GM19239 (cell line): Measurements from ENCODE around the gene ATP6V1B1.
A peak's percentile ranks its signal among the peaks of the same experiment; 100 is the strongest.
"Not testable (repeated sequence)": the region's sequence is repeated elsewhere in the genome, so short reads cannot be mapped to it uniquely, and the experiment has no call there.

ENCODE experiments used
- DNase-seq: peaks from one replicate; pipeline ENCODE4 v3.0.0; 2011; ENCODE audit warnings: low spot score; ENCODE audit not compliant: insufficient read length
- FAIRE-seq: peaks from 2 replicates; lab custom pipeline; 2011; peaks lifted over from hg19 to GRCh38; lab: Jason Lieb, UNC

The ATP6V1B1 gene

GRCh38 chr2:70984576-70985282 lies 49.0 kb downstream of the ATP6V1B1 start:
- no peak for FAIRE-seq

GRCh38 chr2:70985283-70985688 lies 49.6 kb downstream of the ATP6V1B1 start:
- no peak for FAIRE-seq

More at GRCh38 chr2:70984576-70985282, 49.0 kb downstream of the ATP6V1B1 start:
- DNase-seq, result peak; percentile 82

GRCh38 chr2:70985956-70986355 lies 50.3 kb downstream of the ATP6V1B1 start:
- no peak for DNase-seq
- FAIRE-seq, result no peak

More at GRCh38 chr2:70985283-70985688, 49.6 kb downstream of the ATP6V1B1 start:
- no peak for DNase-seq

GRCh38 chr2:70986499-70987189 lies 50.9 kb downstream of the ATP6V1B1 start:
- no peak for FAIRE-seq
- no peak for DNase-seq

GRCh38 chr2:70987386-70987785 lies 51.7 kb downstream of the ATP6V1B1 start:
- FAIRE-seq (no peak), DNase-seq (no peak)

GRCh38 chr2:70988151-70988550 lies 52.5 kb downstream of the ATP6V1B1 start:
- no peak for FAIRE-seq
- no peak for DNase-seq

GRCh38 chr2:70988726-70989648 lies 53.3 kb downstream of the ATP6V1B1 start:
- FAIRE-seq, result no peak

GRCh38 chr2:70990216-70990615 lies 54.5 kb downstream of the ATP6V1B1 start:
- no peak for DNase-seq
- FAIRE-seq, result no peak

More at GRCh38 chr2:70988726-70989648, 53.3 kb downstream of the ATP6V1B1 start:
- no peak for DNase-seq

GRCh38 chr2:70991142-70991541 lies 55.4 kb downstream of the ATP6V1B1 start:
- DNase-seq, result no peak
- no peak for FAIRE-seq

- FAIRE-seq (no peak), DNase-seq (no peak)
Measured at GRCh38 chr2:70991742-70992141, 56.0 kb downstream of the ATP6V1B1 start.

GRCh38 chr2:70992945-70993853 lies 57.5 kb downstream of the ATP6V1B1 start:
- FAIRE-seq, result no peak
- DNase-seq, result no peak

- FAIRE-seq (no peak), DNase-seq (no peak)
Measured at GRCh38 chr2:70994009-70994698, 58.5 kb downstream of the ATP6V1B1 start.

- DNase-seq (peak; percentile 88), FAIRE-seq (no peak)
Measured at GRCh38 chr2:70994699-70995425, 59.2 kb downstream of the ATP6V1B1 start, which contains the start of gene TEX261. TEX261 (minus strand) TSS chr2:70994873; CDS start chr2:70994757, 116 bp downstream.

GRCh38 chr2:70995426-70995729 lies 59.7 kb downstream of the ATP6V1B1 start:
- peak; percentile 90 for FAIRE-seq

GRCh38 chr2:70998885-70999284 lies 63.2 kb downstream of the ATP6V1B1 start:
- DNase-seq, FAIRE-seq: not testable (repeated sequence)

More at GRCh38 chr2:70995426-70995729, 59.7 kb downstream of the ATP6V1B1 start:
- DNase-seq, result peak; percentile 58

GRCh38 chr2:70999362-70999761 lies 63.7 kb downstream of the ATP6V1B1 start:
- no peak for FAIRE-seq

GRCh38 chr2:70999931-71000330 lies 64.2 kb downstream of the ATP6V1B1 start:
- not testable (repeated sequence) for FAIRE-seq, DNase-seq

More at GRCh38 chr2:70999362-70999761, 63.7 kb downstream of the ATP6V1B1 start:
- no peak for DNase-seq
